ENCODE results near the gene CCDC185.

CCDC185 gene

DNA sequence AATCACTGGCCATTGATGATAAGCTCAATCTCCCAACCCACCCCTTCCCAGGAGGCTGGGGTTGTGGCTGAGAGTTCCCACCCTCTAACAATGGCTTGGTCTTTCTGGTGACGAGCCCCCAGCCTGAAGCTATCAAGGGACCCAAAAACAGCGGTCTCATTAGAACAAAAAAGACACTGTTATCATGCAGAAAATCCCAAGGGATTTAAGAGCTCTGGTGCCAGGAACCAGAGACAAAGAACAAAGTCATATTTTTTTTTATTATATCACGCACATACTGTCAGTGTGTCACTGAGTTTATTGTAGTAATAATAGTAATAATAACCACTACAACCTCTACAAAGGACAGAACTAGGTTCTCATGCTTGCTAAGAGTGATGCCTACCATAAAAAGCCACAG is 43.9 kb downstream of the CCDC185 start:
- no peak for DNase-seq (ENCODE audit: low spot score)

DNA sequence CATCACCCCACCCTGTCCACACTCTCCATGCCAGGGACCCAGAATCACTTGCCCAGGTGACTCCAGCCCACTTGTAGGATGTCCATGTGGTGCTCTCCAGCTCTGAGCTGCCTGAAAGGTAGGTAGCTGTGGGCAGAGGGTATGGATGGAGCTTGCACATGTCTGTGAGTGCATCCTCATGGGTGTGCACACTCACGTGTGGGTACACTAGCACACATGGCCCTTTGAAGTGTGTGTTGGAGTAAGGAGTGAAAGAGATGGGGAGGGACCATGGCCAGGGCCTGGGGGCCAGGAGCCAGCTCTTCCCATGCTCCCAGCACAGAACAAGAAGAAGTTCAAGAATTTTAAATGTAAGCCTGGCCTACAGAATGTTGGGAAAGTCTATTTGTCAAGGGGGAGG is 50.2 kb downstream of the CCDC185 start:
- DNase-seq (ENCODE audit: low spot score) = no peak

DNA sequence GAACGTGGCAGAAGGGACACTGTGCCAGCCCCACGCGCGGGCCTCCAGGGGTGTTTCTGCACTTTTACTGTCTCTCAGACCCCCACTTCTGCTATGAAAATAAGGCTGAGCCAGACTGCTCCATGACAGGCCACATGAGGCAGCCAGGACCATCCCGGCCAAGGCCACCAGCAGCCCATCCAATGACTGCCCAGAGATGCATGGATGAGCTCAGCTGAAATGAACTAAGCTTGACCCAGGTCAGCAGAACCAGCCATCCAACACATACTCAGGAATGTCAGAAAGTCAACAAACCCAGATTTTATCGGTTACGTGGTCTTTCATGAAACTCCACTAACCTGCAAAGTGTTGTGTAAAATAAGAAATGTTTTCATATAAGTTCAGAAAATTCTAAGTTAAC is 51.2 kb downstream of the CCDC185 start:
- no peak for DNase-seq (ENCODE audit: low spot score)

All from ecto neural progenitor cell (in vitro differentiated cells).